NCI-H2196 treated with DMSO at 0.1 percent for 48 hours (cell line): ENCODE data around the gene RGPD4.

Experiments
- DNase-seq: peaks from one replicate; lab custom pipeline; 2025; ENCODE audit not compliant: unreplicated experiment; lab: John Stamatoyannopoulos, UW

Gene RGPD4

DNA sequence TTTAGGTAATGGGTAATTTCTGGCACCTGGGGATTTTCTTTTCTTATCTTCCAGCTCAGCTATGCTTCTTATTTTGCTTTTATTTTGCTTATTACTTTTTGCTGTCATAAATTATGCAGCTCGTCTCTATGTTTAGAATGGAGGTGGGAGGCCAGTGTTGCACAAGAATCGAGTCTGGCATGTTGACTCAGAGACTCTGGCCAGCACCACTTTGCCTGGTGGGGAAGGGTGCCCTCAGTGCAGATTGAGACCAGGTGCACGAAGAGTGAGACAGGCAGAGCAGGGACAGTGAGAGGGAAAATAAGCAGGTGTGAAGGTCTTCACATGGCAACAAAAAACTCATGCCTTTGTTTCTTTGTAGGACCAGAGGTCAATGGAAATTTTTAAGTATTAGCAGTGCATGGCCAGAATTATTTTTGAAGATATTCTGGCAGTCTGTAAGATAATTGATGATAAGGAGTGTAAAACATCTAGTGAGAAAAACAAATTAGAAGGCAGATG, 100.4 kb downstream of the RGPD4 start:
- DNase-seq, result no peak

DNA sequence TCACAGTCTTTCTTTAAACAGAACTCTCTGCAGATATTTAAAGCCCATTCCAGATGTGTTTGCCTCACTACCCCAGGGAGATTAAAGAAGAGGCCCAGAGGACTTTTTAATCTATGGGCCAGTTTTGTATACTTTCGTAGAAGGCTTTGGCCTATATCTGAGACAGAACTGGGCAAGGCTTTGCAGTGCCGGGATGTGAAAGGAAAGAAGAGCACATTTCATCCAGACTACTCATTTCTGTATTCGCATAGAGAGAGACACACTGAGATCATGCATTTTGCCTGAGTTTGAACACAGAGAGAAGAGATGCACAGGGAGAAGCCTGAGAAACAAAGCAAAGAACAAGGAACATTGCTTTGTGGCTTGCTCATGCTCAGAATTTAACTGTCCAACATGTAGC, 104.7 kb downstream of the RGPD4 start:
- DNase-seq, result no peak

DNA sequence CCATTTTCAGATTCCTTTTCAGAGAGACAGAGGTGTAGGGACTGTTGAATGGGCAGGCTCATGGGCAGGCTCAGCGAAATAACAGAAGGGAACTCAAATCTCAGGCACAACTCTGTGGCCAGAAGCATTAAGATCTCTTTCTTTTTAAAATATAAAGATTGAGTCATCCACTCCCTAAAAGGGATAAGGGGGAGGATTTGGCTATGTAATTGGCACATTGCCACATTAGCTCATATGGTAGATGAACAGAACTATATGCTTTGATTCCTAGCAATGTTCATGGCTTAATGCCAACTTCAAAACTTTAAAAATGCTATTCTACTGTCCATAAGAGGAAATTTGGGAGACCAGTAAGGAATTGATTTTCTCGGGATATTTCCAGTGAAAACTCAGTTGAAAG, 105.8 kb downstream of the RGPD4 start:
- no peak for DNase-seq

DNA sequence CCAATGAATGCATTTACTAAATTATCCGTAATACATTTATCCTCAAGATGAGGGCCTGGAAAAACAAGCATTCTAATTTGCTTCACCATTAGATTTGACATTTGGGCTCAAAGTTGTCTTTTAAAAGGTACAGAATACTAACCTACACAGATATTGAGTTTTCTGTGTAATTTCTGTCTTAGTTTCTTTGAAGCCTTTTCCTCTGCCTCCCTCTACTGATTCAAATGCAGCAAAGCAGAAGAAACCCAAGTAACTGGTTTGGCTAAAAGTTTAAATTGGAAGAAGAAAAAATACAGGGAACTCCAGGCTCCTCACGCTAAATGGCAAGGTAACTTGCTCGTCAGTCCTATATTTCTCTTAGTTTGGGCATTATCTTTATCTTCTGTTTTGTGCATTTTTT, 106.3 kb downstream of the RGPD4 start:
- no peak for DNase-seq

DNA sequence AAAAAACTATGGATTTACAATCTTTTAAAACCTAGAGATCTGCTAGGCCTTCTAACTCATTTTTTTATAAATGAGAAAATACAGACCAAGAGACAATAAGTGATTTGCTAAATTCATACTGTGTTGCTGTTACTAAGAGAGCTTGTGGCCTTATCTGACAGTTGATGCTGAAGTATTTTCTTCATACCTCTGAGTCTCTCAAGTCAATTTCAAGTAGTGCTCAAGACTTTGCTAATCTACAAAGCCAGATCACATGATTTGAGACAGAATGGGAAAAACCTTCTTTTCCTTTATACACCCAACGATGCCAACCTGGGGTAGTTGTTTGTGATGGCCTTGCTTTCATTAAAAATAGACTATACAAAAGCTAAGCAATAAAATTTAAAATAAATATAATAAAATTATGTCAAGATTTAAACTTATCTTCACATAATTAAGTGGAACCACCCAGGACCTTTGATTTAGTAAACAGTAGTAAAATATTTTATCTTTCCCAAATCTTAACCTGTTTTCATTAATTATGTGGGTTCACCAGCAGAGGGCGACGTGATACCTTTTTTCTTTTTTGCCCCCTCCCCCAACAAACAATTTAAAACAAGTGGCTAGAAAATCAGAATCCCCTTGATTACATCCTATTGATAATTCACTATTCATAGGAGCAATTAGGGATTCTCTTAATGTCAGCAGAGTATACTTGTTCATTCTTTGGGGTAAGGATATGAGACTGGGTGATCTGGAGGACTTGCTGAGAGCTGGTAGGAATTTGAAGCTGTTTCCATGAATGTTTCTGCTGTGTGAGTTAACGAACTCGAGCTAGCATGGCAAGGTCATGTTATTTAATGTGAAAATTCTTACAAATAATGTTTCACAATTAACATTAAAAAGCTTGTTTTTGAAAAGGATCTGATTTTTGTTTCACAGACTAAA, 110.0 kb downstream of the RGPD4 start:
- no peak for DNase-seq
